ENCODE data around the gene TGFBR2. TPM values are rescaled to one million over a fixed set of nuclear protein-coding genes. Genes with fewer than 3 reads are reported as not detected.

The TGFBR2 gene
- total RNA-seq, 1 donor from 2014 or later: 53.4 TPM

GRCh38 chr3:30646961-30647752, 40.8 kb downstream of the TGFBR2 start:
- DNase-seq (ENCODE audit: low read depth): no peak
- TF ChIP-seq CTCF (conservative IDR thresholded peaks at IDR 0.05; ENCODE audit: low read depth, low read length): no peak
- H3K4me3 ChIP-seq (ENCODE audit: low read depth, low read length): no peak overlapping the region

- no peak for DNase-seq (ENCODE audit: low read depth)
- no peak for TF ChIP-seq CTCF (conservative IDR thresholded peaks at IDR 0.05; ENCODE audit: low read depth, low read length)
Observed at GRCh38 chr3:30648670-30649357, 42.4 kb downstream of the TGFBR2 start.

GRCh38 chr3:30649572-30650318, 43.3 kb downstream of the TGFBR2 start:
- H3K4me3 ChIP-seq (ENCODE audit: low read depth, low read length): no peak overlapping the region
- TF ChIP-seq CTCF (conservative IDR thresholded peaks at IDR 0.05; ENCODE audit: low read depth, low read length): no peak
- no peak for DNase-seq (ENCODE audit: low read depth)

More at GRCh38 chr3:30648670-30649357, 42.4 kb downstream of the TGFBR2 start:
- H3K4me3 ChIP-seq (ENCODE audit: low read depth, low read length): no peak overlapping the region

GRCh38 chr3:30650348-30650995, 44.1 kb downstream of the TGFBR2 start:
- H3K4me3 ChIP-seq (ENCODE audit: low read depth, low read length): no peak overlapping the region
- DNase-seq (ENCODE audit: low read depth): no peak
- no peak for TF ChIP-seq CTCF (conservative IDR thresholded peaks at IDR 0.05; ENCODE audit: low read depth, low read length)

GRCh38 chr3:30654269-30654668, 47.9 kb downstream of the TGFBR2 start:
- no peak overlapping the region for H3K4me3 ChIP-seq (ENCODE audit: low read depth, low read length)
- no peak for TF ChIP-seq CTCF (conservative IDR thresholded peaks at IDR 0.05; ENCODE audit: low read depth, low read length)
- no peak for DNase-seq (ENCODE audit: low read depth)

GRCh38 chr3:30655187-30655812, 48.9 kb downstream of the TGFBR2 start:
- DNase-seq (ENCODE audit: low read depth): no peak
- TF ChIP-seq CTCF (conservative IDR thresholded peaks at IDR 0.05; ENCODE audit: low read depth, low read length): no peak

More at GRCh38 chr3:30655187-30655812, 48.9 kb downstream of the TGFBR2 start:
- no peak overlapping the region for H3K4me3 ChIP-seq (ENCODE audit: low read depth, low read length)
